Embryonic facial prominence (tissue), 1 donor: ENCODE data around the gene SH3TC2.

Experiments
- DNase-seq: peaks from one replicate; pipeline ENCODE4 v3.0.0-alpha.2; 2016; ENCODE audit errors: extremely low spot score

SH3TC2 gene

GRCh38 chr5:149028984-149029383, 33.9 kb downstream of the SH3TC2 start:
- DNase-seq, result no peak

- DNase-seq, result no peak
These were observed 34.7 kb downstream of the SH3TC2 start for GRCh38 chr5:149028161-149028560.

GRCh38 chr5:149027636-149028035, 35.2 kb downstream of the SH3TC2 start:
- DNase-seq, result no peak

GRCh38 chr5:149024943-149025342, 37.9 kb downstream of the SH3TC2 start:
- no peak for DNase-seq

GRCh38 chr5:149024477-149024876, 38.4 kb downstream of the SH3TC2 start:
- DNase-seq, result no peak

- DNase-seq, result no peak
These were observed 40.7 kb downstream of the SH3TC2 start for GRCh38 chr5:149022200-149022599.

- DNase-seq, result no peak
These were observed 43.2 kb downstream of the SH3TC2 start for GRCh38 chr5:149019679-149020078.

- DNase-seq, result no peak
These were observed 43.9 kb downstream of the SH3TC2 start for GRCh38 chr5:149018909-149019443.

- DNase-seq, result no peak
These were observed 45.2 kb downstream of the SH3TC2 start for GRCh38 chr5:149017636-149018035.

GRCh38 chr5:149015561-149015960, 47.3 kb downstream of the SH3TC2 start:
- no peak for DNase-seq

- DNase-seq, result no peak
These were observed 47.7 kb downstream of the SH3TC2 start for GRCh38 chr5:149015126-149015525.

GRCh38 chr5:149014571-149015031, 48.3 kb downstream of the SH3TC2 start:
- DNase-seq, result no peak

- DNase-seq, result no peak
These were observed 49.1 kb downstream of the SH3TC2 start for GRCh38 chr5:149013796-149014195.

- DNase-seq, result no peak
These were observed 50.5 kb downstream of the SH3TC2 start for GRCh38 chr5:149012350-149012749.

GRCh38 chr5:149011728-149012127, 51.1 kb downstream of the SH3TC2 start:
- no peak for DNase-seq

- DNase-seq, result no peak
These were observed 51.8 kb downstream of the SH3TC2 start for GRCh38 chr5:149011084-149011483.

GRCh38 chr5:149007174-149007573, 55.7 kb downstream of the SH3TC2 start:
- no peak for DNase-seq

- no peak for DNase-seq
These were observed 56.4 kb downstream of the SH3TC2 start for GRCh38 chr5:149006426-149006825.

GRCh38 chr5:149005077-149005892, 57.6 kb downstream of the SH3TC2 start:
- no peak for DNase-seq

GRCh38 chr5:149004559-149004958, 58.3 kb downstream of the SH3TC2 start:
- DNase-seq, result no peak

- DNase-seq, result no peak
These were observed 59.8 kb downstream of the SH3TC2 start for GRCh38 chr5:149002761-149003689.

- DNase-seq, result no peak
These were observed 60.8 kb downstream of the SH3TC2 start for GRCh38 chr5:149002053-149002452.
